Type B pancreatic cell (in vitro differentiated cells): ENCODE measurements around the gene MAGEA9B. TPM values are rescaled to one million over a fixed set of nuclear protein-coding genes. Genes with fewer than 3 reads are reported as not detected.
"Not testable (repeated sequence)": the region's sequence is repeated elsewhere in the genome, so short reads cannot be mapped to it uniquely, and the experiment has no call there.

Experiments
- DNase-seq: peaks from one replicate; pipeline ENCODE4 v3.0.0; 2021; ENCODE audit warnings: mixed read lengths; ENCODE audit not compliant: unreplicated experiment; ENCODE audit errors: extremely low spot score
- H3K27ac Mint-ChIP-seq: 2 replicates; pipeline ENCODE4 v1.8.0; 2021; ENCODE audit warnings: mild to moderate bottlenecking, mixed read lengths
- H3K27me3 Mint-ChIP-seq: 2 replicates; pipeline ENCODE4 v1.8.0; 2021; ENCODE audit warnings: mixed read lengths
- H3K36me3 Mint-ChIP-seq: 2 replicates; pipeline ENCODE4 v1.8.0; 2021; ENCODE audit warnings: mixed read lengths
- H3K4me1 Mint-ChIP-seq: one replicate; pipeline ENCODE4 v1.8.0; 2021; ENCODE audit warnings: mixed read lengths; ENCODE audit not compliant: unreplicated experiment
- H3K4me3 Mint-ChIP-seq: 2 replicates; pipeline ENCODE4 v1.8.0; 2021; ENCODE audit warnings: mild to moderate bottlenecking, mixed read lengths
- H3K9me3 Mint-ChIP-seq: 2 replicates; pipeline ENCODE4 v1.8.0; 2021; ENCODE audit warnings: mixed read lengths
- total RNA-seq: library from RNA; stranded (reverse); gene quantifications from 2 replicates; pipeline ENCODE4 v1.2.1, GENCODE V29; 2021; ENCODE audit warnings: low replicate concordance
- TF ChIP-seq, protein P1 (sequence below): fragments of 200-600 bp; sonication (generic); conservative IDR thresholded peaks from 2 replicates; pipeline ENCODE4 v1.5.0; 2021; ENCODE audit warnings: antibody characterized with exemption, mild to moderate bottlenecking

The MAGEA9B gene
- total RNA-seq, 1 donor from 2014 or later: not detected

DNA sequence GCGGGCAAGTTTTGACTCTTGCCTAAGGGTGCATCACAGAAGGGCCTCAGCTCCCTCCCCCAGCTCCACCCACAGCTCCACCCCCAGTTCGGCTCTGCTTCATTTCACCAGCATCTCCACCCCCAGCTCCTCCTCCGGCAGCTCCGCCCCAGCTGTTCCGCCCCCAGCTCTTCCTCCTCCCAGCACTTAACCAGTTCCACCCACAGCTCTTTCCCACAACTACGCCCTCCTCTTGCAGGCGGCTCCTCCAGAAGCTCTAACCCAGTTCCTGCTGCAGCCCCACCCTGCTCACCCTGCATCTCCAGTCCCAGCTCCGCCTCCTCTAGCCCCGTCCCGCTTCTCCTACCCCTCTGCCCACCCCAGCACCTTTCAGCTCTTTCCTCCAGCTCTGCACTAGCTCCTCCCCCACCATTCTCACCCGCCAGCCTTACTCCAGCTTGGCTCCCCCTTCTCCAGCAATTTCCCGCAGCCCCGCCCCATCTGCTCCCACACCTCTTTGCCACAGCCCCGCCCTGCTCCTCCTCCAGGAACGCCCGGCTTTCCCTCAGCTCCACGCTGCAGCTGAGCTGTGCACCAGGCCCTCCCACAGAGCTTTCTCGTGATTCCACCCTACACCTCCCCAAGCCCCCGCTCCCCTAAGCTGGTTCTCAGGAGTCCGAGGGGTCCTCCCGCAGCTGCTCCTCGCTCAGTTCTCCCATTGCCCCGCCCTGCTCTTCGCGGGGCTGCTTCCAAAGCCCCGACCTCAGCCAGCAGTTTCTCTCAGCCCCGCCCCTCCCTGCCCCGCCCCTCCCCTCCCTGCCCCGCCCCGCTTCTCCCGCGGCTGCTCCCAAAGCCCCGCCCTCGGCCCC lies 47.8 kb downstream of the MAGEA9B start:
- H3K27ac Mint-ChIP-seq: peak overlapping the region; percentile 98
- H3K9me3 Mint-ChIP-seq: no peaks in the 10 kb centered on the region
- H3K4me1 Mint-ChIP-seq: no peaks in the 10 kb centered on the region
- peak overlapping the region; percentile 89 for H3K4me3 Mint-ChIP-seq
- no peaks in the 10 kb centered on the region for H3K36me3 Mint-ChIP-seq
- TF ChIP-seq, protein P1, sequence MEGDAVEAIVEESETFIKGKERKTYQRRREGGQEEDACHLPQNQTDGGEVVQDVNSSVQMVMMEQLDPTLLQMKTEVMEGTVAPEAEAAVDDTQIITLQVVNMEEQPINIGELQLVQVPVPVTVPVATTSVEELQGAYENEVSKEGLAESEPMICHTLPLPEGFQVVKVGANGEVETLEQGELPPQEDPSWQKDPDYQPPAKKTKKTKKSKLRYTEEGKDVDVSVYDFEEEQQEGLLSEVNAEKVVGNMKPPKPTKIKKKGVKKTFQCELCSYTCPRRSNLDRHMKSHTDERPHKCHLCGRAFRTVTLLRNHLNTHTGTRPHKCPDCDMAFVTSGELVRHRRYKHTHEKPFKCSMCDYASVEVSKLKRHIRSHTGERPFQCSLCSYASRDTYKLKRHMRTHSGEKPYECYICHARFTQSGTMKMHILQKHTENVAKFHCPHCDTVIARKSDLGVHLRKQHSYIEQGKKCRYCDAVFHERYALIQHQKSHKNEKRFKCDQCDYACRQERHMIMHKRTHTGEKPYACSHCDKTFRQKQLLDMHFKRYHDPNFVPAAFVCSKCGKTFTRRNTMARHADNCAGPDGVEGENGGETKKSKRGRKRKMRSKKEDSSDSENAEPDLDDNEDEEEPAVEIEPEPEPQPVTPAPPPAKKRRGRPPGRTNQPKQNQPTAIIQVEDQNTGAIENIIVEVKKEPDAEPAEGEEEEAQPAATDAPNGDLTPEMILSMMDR: no peak
- peak; percentile 81 for DNase-seq
- no peaks in the 10 kb centered on the region for H3K27me3 Mint-ChIP-seq

DNA sequence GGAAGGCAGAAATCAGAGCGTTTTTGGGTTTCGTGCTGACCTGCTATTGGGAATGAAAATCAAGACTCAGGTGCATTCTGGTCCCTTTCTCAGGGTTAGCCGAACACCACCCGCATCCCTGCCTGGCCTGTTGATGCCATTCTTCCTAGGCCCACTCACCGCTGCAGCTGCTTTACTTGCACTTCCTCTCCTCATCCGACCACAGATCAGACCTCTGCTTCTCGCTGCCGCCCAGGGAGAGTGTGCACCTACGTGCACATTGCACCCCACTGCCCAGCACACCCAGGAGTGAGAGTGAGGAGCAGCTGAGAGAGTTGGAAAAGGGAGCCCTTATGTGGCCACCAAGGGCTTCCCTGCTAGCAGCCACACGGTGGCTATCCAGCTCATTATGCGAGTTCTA lies 49.8 kb downstream of the MAGEA9B start:
- H3K27ac Mint-ChIP-seq, DNase-seq, H3K4me3 Mint-ChIP-seq, H3K36me3 Mint-ChIP-seq, H3K4me1 Mint-ChIP-seq, H3K27me3 Mint-ChIP-seq, H3K9me3 Mint-ChIP-seq: not testable (repeated sequence)

DNA sequence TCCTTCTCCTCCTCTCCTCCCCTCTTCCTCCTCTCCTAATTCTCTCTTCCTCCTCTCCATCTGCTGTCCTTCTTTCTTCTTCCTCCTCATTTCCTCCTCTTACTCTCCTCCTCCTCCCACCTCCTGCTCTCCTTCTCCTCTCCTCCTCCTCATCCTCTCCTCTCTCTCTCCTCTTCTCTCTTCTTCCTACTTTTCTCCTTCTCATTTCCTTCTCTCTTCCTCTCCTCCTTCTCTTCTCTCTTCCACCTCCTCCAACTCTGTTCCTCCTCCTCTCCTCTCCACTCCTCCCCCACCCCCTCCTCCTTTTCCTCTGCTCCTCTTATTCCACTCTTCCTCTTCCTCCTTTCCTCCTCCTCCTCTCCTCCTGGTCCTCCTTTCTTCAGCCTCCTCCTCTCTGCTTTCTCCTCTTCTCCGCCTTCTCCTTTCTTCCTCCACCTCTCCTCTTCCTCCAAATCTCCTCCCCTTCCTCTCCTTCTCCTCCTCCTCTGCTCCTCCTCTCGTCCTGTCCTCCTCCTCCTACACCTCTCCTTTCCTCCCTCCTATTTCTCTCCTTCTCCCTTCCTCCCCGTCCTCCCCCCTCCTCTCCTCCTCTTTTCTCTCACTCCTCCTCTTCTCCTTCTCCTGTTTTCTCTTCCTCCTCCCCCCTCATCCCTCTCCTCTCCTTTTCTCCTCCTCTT lies 52.2 kb downstream of the MAGEA9B start:
- H3K27me3 Mint-ChIP-seq, H3K9me3 Mint-ChIP-seq, H3K4me3 Mint-ChIP-seq, H3K36me3 Mint-ChIP-seq, DNase-seq, H3K4me1 Mint-ChIP-seq, H3K27ac Mint-ChIP-seq: not testable (repeated sequence)

DNA sequence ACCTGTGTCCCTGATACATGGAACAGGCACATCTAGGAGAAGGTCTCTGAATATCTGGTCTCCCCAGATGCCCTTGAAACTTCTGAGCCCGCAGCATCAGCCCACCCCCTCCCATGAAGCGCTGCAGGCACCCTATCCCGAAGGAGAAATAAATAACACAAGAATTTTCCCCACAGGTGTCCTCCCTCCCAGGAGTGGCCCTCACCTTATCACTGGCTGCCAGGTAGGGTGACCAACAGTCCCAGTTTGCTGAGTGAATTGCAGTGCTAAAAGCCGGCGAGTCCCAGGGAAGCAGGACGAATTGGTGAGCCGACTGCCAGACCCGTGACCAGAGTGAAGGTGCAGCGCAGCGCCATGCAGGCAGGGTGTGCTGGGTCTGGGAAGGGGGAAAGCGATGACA lies 53.3 kb downstream of the MAGEA9B start:
- not testable (repeated sequence) for H3K4me1 Mint-ChIP-seq, DNase-seq, H3K27ac Mint-ChIP-seq, H3K36me3 Mint-ChIP-seq, H3K9me3 Mint-ChIP-seq, H3K4me3 Mint-ChIP-seq, H3K27me3 Mint-ChIP-seq

DNA sequence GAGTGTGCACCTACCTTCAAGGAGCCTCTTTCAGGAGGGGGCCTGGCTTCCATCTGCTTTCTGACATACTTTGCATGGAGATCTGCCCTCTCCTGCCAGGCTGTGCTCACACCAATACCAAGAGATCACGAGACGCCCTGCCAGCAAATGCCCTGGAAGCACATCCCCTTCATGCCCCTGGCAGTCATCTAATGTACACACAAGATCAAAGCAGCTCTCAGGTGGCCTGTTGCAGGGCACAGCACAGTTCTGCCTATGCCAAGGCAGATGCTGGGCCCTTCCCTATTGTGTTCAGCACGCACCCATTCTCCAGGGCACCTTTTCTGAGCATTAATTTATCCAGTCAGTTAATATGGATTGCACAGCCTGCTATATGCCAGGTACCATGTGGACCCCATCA lies 54.4 kb downstream of the MAGEA9B start:
- not testable (repeated sequence) for H3K9me3 Mint-ChIP-seq, H3K4me3 Mint-ChIP-seq, DNase-seq, H3K27me3 Mint-ChIP-seq, H3K36me3 Mint-ChIP-seq, H3K4me1 Mint-ChIP-seq, H3K27ac Mint-ChIP-seq

Other genes starting within 250 kb of the MAGEA9B start
- 46.8 and 173 TPM in 2 replicates for gene IDS, start 82.2 kb downstream of the MAGEA9B start, total RNA-seq
- gene EOLA1, start 46.4 kb downstream of the MAGEA9B start, total RNA-seq: 20.7 and 30.5 TPM in 2 replicates
- not detected in 2 replicates for gene HSFX3, start 37.5 kb downstream of the MAGEA9B start, total RNA-seq
- not detected in 2 replicates for gene HSFX2, start 7.9 kb upstream of the MAGEA9B start, total RNA-seq
- gene TMEM185A, start 44.3 kb upstream of the MAGEA9B start, total RNA-seq: 31.4 and 31.9 TPM in 2 replicates
- 0.17 and 0.19 TPM in 2 replicates for gene MAGEA11, start 124.6 kb upstream of the MAGEA9B start, total RNA-seq
- gene HSFX1, start 186.6 kb upstream of the MAGEA9B start, total RNA-seq: 1.00 and 2.4 TPM in 2 replicates
- gene MAGEA9, start 194.5 kb upstream of the MAGEA9B start, total RNA-seq: not detected in 2 replicates